Stimulated activated naive CD4-positive, alpha-beta T cell treated with Interleukin-2 at 50 U/mL for 16 hours (primary cell): Measurements from ENCODE around the gene PBOV1.
"Not testable (repeated sequence)": the region's sequence is repeated elsewhere in the genome, so short reads cannot be mapped to it uniquely, and the experiment has no call there.

Experiments used
- DNase-seq: peaks from one replicate; lab custom pipeline; 2025; lab: John Stamatoyannopoulos, UW

PBOV1 gene

DNA sequence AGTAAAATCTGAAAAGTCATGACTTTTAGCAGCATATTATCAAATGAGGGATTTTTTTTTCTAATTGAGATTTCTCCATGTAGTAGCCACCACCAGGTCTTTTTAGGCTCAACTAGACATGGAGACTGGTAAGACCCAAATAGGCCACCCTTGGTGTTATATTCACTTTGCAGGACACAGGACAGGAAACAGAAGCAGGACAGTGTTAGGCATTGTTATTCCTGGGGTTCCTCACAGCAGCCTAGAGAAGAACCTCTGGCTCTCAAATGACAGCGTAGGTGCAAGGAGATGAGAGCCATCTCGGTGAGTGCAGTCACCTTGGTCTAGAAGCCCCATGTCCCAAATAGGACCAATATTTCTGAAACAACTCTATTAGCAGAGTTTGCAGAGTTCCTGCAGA is 19.2 kb upstream of the PBOV1 start:
- DNase-seq, result no peak

DNA sequence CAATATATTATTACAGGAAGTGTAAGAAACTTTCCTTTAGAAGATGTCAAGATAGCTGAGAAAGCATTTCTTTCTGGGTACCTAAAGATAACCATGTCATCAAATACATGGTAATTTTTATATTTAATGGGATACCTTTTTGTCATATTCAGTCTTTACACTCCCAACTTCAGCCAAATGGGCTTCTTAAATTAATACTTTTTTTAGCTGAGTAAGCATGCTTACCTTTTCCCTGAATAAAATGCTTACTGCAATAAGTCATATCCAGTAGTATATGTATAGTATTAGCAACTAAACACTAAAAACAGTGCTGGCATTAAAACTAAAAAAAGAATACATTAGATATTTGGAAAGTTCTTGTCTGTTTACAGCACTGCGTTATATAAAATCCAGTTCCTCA is 17.4 kb upstream of the PBOV1 start:
- no peak for DNase-seq

DNA sequence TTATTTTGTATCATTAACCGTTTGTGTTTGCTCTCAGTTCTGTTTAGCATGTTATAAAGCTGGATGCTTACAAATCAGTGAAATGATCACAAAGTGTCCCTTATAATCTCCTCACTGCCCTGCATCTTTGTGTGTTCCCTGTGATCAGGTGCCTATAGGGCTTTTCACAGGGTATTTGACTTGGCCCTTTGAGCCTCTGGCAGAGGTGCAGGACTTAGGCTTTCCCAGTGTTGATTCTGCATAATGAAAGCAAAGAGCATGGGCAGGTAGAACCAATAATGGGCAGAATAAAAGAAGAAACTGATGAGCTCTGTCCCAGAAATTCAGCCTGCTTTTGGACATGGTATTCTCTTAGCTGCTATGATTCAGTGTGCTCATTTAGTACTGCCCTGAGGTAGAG is 16.9 kb upstream of the PBOV1 start:
- DNase-seq, result no peak

DNA sequence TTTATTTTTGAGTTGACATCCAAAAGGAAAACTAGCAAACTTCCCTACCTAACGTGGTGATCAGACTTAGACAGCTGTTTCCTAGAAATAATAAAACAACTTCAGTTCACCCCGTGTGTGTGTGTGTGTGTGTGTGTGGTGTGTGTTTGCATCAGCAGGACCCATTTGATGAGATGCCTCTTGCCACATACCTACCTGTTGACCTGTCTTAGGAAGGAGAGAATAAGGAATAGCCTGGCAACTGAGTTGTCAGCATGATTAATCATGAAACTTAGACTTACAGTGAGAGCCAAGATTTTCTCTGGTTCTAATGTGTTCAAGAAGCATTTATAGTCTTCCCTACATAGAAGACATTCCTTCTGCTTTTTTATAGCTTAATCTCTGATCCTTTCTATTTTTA is 16.1 kb upstream of the PBOV1 start:
- DNase-seq, result no peak

DNA sequence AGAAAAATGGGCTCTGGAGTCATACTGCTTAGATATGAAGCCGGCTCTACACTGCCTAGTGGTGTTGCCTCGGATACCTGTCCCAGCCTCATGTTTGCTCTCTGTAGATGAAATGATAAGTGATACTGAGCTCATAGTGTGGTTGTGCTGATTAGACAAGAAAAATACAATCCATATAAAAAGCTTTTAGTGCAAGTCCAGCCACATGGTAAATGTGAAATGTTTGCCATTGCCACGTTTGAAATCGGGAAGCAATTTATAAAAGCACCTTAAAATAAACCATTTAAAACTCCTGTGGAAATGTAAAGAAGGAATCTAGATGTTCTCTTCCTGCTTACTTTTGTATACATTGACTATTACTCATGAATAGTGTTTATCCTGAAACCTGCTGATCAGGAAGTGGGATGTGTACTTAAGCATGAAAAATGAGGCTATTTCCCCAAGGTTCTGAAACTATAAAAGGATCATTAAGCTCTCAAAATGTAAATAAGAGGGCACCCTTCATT is 13.1 kb upstream of the PBOV1 start:
- no peak for DNase-seq

DNA sequence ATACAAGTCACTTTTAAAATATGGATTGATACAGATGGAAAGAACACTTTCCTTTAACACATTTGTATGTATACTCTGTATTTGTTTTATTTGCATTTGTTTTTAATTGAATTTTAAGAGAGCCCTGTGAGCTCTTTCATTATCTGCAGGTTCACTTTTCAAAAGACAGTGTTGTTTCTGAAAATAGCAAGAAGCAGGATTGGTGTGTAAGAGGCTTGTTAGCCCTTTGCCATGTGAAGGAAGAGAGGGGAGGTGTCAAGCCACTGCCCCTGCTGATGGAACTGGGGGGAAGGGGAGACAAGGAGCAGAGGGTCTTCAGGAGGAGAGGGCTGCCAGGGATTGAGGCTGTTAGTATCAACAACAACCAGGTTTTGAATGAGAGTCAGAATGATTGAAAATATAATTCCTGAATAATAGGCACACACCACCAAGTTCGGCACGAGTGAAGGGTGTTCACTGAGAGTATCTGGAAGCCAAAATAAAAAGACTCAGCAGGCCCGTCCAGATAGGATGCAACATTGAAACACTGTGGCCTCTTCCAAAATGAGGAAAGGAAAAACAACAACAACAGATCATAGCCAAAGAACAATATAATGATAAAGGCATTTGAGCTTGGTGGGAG is 12.6 kb upstream of the PBOV1 start:
- DNase-seq, result no peak

GRCh38 chr6:138230221-138230620 is 11.9 kb upstream of the PBOV1 start:
- no peak for DNase-seq

DNA sequence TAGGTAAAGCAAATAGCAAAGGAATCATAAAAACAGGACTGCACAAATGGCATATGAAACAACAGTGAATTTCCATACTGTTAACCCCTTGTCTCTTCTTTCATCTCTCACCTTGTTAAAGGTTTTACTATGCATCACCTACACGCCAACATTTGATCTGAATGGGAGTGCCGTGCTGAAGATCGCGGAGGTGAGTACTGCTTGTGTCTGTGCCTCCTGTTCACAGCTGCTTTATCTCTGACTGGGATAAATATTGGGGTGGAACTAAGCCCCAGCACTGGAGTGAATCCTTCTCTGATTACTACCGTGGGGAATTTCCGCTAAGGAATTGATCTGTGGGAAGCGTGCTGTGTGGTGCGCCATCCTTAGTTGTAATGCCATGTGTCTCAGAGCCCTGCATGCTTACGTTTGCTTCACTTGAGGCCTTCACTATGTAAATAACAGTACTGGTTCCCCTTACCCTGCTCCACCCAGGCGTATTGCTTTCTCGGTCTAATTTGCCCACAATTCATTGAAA is 11.4 kb upstream of the PBOV1 start:
- DNase-seq, result no peak

- DNase-seq, result no peak
These were observed 10.8 kb upstream of the PBOV1 start for GRCh38 chr6:138229072-138229471.

DNA sequence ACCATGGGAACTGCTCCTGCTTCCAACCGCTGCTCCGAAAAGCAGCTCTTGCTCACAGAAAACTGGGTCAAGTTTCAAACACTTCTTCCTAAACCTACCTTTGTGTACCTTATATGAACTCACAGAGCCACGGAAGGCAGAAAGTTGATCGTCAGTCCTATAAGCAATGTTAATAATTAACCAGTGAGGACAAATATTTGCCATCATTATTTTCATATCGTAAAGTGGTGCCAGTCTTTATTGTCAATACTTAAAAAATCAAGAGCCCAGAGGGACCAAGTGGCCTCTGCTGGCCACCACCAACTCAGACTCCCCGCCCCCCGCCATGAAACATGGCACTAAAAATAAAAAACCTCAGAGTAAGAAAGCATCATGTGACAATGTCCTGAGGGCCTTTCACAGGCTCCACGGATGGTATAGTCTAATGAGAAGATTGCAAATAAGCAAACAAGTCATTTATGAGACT is 9.1 kb upstream of the PBOV1 start:
- no peak for DNase-seq

GRCh38 chr6:138226700-138227315 is 8.5 kb upstream of the PBOV1 start:
- DNase-seq, result no peak

- no peak for DNase-seq
These were observed 7.7 kb upstream of the PBOV1 start for GRCh38 chr6:138225953-138226352.

- no peak for DNase-seq
These were observed 4.7 kb upstream of the PBOV1 start for GRCh38 chr6:138222901-138223546.

DNA sequence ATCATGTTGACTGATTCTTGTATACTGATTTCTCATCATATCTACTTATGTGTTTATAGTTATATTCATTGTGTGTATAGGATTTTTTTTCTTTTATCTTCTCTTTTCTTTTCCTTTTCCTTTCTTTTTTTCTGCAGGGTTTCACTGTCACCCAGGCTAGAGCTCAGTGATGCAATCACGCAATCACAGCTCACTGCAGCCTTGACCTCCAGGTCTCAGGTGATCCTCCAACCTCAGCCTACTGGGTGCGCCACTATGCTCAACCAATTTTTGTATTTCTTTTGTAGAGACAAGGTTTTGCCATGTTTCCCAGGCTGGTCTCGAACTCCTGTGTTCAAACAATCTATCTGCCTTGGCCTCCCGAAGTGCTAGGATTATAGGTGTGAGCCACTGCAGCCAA is 1.6 kb upstream of the PBOV1 start:
- no peak for DNase-seq

GRCh38 chr6:138219398-138219797 is 1.1 kb upstream of the PBOV1 start:
- no peak for DNase-seq

DNA sequence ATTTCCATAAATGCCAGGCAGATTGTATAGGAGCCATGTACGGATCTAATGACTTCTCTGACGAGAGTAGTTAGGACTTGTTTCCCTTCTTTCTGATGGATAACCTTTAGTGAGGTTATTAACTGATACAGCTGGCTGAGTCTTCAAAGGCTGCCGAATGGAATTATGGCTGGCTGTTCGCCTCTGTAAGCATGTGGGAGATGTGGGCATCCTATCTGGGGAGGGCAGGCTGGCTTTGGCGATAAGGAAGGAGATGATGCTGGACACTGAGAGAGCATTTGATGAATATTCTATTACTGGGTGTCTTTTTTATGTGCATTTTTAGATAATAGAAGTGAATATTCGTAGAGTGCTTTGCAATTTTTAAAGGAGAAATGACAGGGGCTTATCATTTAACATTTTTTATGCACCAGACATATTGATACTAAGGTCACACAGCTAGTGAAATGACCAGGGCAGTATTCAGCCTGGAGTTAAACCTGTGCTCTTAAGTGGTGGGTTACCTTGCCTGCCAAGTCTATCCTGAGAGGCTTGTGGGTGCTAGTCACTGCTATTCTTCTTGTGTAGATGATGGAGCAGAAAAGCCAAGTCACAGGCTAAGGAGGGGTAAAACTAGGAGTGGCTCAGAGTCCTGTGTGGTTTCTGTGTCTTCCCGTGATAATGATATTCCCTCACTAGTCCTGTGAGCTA is 3.1 kb downstream of the PBOV1 start:
- no peak for DNase-seq

DNA sequence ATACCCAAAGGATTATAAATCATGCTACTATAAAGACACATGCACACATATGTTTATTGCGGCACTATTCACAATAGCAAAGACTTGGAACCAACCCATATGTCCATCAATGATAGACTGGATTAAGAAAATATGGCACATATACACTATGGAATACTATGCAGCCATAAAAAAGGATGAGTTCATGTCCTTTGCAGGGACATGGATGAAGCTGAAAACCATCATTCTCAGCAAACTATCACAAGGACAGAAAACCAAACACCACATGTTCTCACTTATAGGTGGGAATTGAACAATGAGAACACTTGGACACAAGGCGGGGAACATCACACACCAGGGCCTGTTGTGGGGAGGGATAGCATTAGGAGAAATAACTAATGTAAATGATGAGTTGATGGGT is 5.8 kb downstream of the PBOV1 start:
- not testable (repeated sequence) for DNase-seq

GRCh38 chr6:138211601-138212000 is 6.7 kb downstream of the PBOV1 start:
- DNase-seq, result no peak

DNA sequence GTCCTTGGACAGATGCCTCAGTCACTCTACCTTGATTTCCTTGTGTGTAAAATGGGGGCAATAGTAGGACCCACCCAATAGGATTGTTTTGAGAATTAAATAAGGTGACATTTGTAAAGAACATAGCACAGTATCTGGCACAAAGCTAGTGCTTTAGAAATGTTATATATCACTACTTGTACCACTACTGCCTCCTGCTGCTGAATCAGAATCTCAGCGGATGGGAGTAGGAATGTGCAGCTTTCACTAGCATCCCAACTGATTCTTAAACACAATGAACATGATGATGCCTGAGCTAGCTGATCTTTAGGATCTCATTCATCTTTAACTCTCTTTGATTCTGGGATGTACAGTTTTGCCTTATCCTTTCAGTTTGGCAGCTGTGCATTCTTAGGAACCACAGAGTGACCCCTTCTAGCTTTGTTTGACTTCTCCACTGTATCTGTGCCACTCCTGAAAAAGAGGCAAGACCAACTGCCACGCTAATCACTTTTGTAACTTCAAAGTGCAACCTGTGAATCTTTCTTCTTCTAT is 7.2 kb downstream of the PBOV1 start:
- no peak for DNase-seq

DNA sequence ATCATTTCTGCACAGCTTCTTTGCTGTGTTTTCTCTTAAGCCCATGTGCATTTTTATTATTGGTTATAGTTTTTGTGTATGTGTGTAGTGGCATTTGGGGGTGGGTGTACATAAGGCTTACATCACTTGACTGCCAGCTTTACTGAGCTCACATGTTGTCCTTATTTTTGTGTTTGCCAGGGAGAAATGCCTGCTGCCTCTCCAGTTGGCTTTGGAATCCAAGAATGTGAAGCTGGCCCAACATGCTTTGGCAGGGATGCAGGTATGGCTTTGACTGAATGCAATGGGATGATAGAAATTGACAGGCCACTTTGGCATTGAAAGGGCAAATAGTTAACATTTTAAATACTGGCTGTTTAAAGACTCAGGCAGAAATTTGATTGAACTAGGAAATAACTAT is 11.4 kb downstream of the PBOV1 start:
- DNase-seq, result no peak

DNA sequence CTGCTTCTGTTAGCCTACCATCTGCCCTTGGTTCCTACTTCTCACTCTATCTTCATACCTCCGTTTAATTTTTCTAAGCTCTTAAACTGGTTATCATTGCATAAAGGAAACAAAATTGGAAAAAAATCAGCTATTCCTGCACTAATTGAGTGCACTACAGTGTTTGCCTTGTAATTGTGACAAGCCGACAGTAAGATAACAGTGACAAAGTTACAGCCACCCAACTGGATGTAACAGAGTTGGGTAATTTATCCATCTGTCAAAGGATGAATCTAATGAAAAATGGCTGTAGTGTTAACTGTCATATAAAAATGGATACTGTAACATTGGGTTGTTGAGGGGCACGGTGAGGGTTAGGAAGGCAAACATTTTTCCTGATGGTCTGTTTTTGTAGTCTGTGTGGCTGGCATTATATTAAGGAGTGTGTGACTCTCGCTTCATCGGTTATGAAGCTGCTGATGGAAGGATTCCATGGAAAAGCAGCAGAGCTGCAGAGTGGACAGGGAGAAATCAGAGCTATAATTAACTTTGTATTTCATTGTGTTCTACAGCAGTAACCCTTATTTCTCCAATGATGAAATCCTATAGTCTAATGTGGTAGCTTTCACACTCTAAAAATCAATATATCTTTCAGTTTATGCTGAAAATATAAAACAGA is 12.7 kb downstream of the PBOV1 start:
- DNase-seq, result no peak
